Measurements from ENCODE around the gene DCTN1.

- TF ChIP-seq POLR2A (IDR thresholded peaks at IDR 0.05) (no peak), CTCF (IDR thresholded peaks at IDR 0.05) (no peak)
These were observed 46.1 kb downstream of the DCTN1 start for GRCh38 chr2:74333896-74334586.

Data from uterus (tissue), 2 donors.